HFF-Myc (cell line): ENCODE data around the gene ZNF827.

Source experiments
- DNase-seq: peaks from one replicate; pipeline ENCODE4 v3.0.0-alpha.2; 2011; ENCODE audit warnings: low read depth; ENCODE audit errors: extremely low read depth
- H3K4me3 ChIP-seq: replicated peaks from 2 replicates; pipeline ENCODE4 v1.5.1; 2011; ENCODE audit warnings: low read depth, mild to moderate bottlenecking, control low read depth, low read length
- CTCF ChIP-seq: IDR thresholded peaks from 2 replicates; pipeline ENCODE4 v1.5.1; 2012; ENCODE audit warnings: mild to moderate bottlenecking, low read depth, low read length, control low read depth; ENCODE audit errors: missing control alignments

Gene ZNF827

GRCh38 chr4:145720656-145721055 lies 218.0 kb downstream of the ZNF827 start:
- DNase-seq: no peak
- H3K4me3 ChIP-seq: no peak overlapping the region

GRCh38 chr4:145719752-145720624 lies 218.6 kb downstream of the ZNF827 start:
- no peak for TF ChIP-seq CTCF
- no peak for DNase-seq
- H3K4me3 ChIP-seq: no peak overlapping the region

More at GRCh38 chr4:145720656-145721055, 218.0 kb downstream of the ZNF827 start:
- no peak for TF ChIP-seq CTCF

GRCh38 chr4:145716661-145717200 lies 221.9 kb downstream of the ZNF827 start:
- no peak overlapping the region for H3K4me3 ChIP-seq
- no peak for TF ChIP-seq CTCF

GRCh38 chr4:145716200-145716599 lies 222.4 kb downstream of the ZNF827 start:
- no peak for DNase-seq
- no peak for TF ChIP-seq CTCF
- no peak overlapping the region for H3K4me3 ChIP-seq

More at GRCh38 chr4:145716661-145717200, 221.9 kb downstream of the ZNF827 start:
- DNase-seq: no peak

- no peak overlapping the region for H3K4me3 ChIP-seq
- DNase-seq: peak; percentile 87
- TF ChIP-seq CTCF: no peak
These were observed 228.8 kb downstream of the ZNF827 start for GRCh38 chr4:145709843-145710242.

- no peak for TF ChIP-seq CTCF
- no peak for DNase-seq
These were observed 229.3 kb downstream of the ZNF827 start for GRCh38 chr4:145709336-145709735.

More at GRCh38 chr4:145709336-145709735, 229.3 kb downstream of the ZNF827 start:
- no peak overlapping the region for H3K4me3 ChIP-seq
